ENCODE measurements around the gene PDZRN3.

Gene PDZRN3

GRCh38 chr3:73380735-73381532 is 243.8 kb downstream of the PDZRN3 start:
- Histone ChIP-seq H3K4me1 (peaks cover 3% of the 10 kb centered on the region; the same call in 1 of the 2 replicates), H3K9me3 (no peaks in the 10 kb centered on the region), H3K27me3 (no peaks in the 10 kb centered on the region), H3K4me3 (ENCODE audit: low read depth, low read length) (no peak overlapping the region), H3K36me3 (peaks cover 18% of the 10 kb centered on the region)
- DNase-seq = no peak
- TF ChIP-seq CTCF (IDR thresholded peaks at IDR 0.05; ENCODE audit: low read depth, low read length) = no peak

- DNase-seq = no peak
These were observed 245.3 kb downstream of the PDZRN3 start for GRCh38 chr3:73379465-73379864.

GRCh38 chr3:73378207-73378606 is 246.5 kb downstream of the PDZRN3 start:
- TF ChIP-seq CTCF (IDR thresholded peaks at IDR 0.05; ENCODE audit: low read depth, low read length) = no peak
- no peak overlapping the region for H3K4me3 ChIP-seq (ENCODE audit: low read depth, low read length)
- no peaks in the 10 kb centered on the region for H3K27me3 ChIP-seq
- no peak for DNase-seq
- peaks cover under 1% of the 10 kb centered on the region; the same call in 1 of the 2 replicates for H3K36me3 ChIP-seq
- H3K4me1 ChIP-seq = peaks cover 3% of the 10 kb centered on the region; the same call in 1 of the 2 replicates
- no peaks in the 10 kb centered on the region for H3K9me3 ChIP-seq

More at GRCh38 chr3:73379465-73379864, 245.3 kb downstream of the PDZRN3 start:
- peaks cover 11% of the 10 kb centered on the region for H3K36me3 ChIP-seq
- no peak overlapping the region for H3K4me3 ChIP-seq (ENCODE audit: low read depth, low read length)
- no peaks in the 10 kb centered on the region for H3K9me3 ChIP-seq
- peaks cover 3% of the 10 kb centered on the region; the same call in 1 of the 2 replicates for H3K4me1 ChIP-seq
- no peak for TF ChIP-seq CTCF (IDR thresholded peaks at IDR 0.05; ENCODE audit: low read depth, low read length)
- H3K27me3 ChIP-seq = no peaks in the 10 kb centered on the region

- H3K36me3 ChIP-seq = no peaks in the 10 kb centered on the region
- DNase-seq = no peak
- no peak overlapping the region for H3K4me3 ChIP-seq (ENCODE audit: low read depth, low read length)
- H3K4me1 ChIP-seq = no peaks in the 10 kb centered on the region
- H3K27me3 ChIP-seq = no peaks in the 10 kb centered on the region
- TF ChIP-seq CTCF (IDR thresholded peaks at IDR 0.05; ENCODE audit: low read depth, low read length) = no peak
- H3K9me3 ChIP-seq = no peaks in the 10 kb centered on the region
These were observed 258.9 kb downstream of the PDZRN3 start for GRCh38 chr3:73365756-73366397.

GRCh38 chr3:73364517-73364916 is 260.2 kb downstream of the PDZRN3 start:
- Histone ChIP-seq H3K36me3 (no peaks in the 10 kb centered on the region), H3K4me1 (no peaks in the 10 kb centered on the region), H3K4me3 (ENCODE audit: low read depth, low read length) (no peak overlapping the region), H3K27me3 (no peaks in the 10 kb centered on the region), H3K9me3 (no peaks in the 10 kb centered on the region)
- no peak for TF ChIP-seq CTCF (IDR thresholded peaks at IDR 0.05; ENCODE audit: low read depth, low read length)
- DNase-seq = no peak

GRCh38 chr3:73363093-73363492 is 261.6 kb downstream of the PDZRN3 start:
- no peak for DNase-seq
- H3K36me3 ChIP-seq = no peaks in the 10 kb centered on the region
- H3K4me1 ChIP-seq = no peaks in the 10 kb centered on the region
- no peaks in the 10 kb centered on the region for H3K27me3 ChIP-seq
- H3K9me3 ChIP-seq = no peaks in the 10 kb centered on the region
- H3K4me3 ChIP-seq (ENCODE audit: low read depth, low read length) = no peak overlapping the region
- TF ChIP-seq CTCF (IDR thresholded peaks at IDR 0.05; ENCODE audit: low read depth, low read length) = no peak

Data from BE2C (cell line).